ENCODE results near the gene LMO7. TPM values are rescaled to one million over a fixed set of nuclear protein-coding genes. Genes with fewer than 3 reads are reported as not detected.

The LMO7 gene
- total and polyA plus RNA-seq, 11 donors, result 195 to 573 (median 425) TPM

GRCh38 chr13:75813323-75813722 lies 177.2 kb downstream of the LMO7 start:
- Histone ChIP-seq H3K9me3 (no peaks in the 10 kb centered on the region), H3K36me3 (peaks cover 0 to 21% (median under 1%) of the 10 kb centered on the region in 9 donors), H3K27me3 (no peaks in the 10 kb centered on the region), H3K27ac (peak overlapping the region in 10 of 12 donors; percentile 28 to 68 (median 36)), H3K4me3 (peak overlapping the region in 1 of 12 donors; percentile 2), H3K4me1 (peaks cover 0 to 69% (median 37%) of the 10 kb centered on the region in 12 donors)
- intact Hi-C loops (cut with DNase I), result loop anchor here in 2 of 10 donors (5.0 to 10.0 kb wide), 2 partner anchors 116 to 119 kb away; no protein-coding TSS in a partner anchor
- peak; percentile 81 to 92 (median 89) for ATAC-seq
- DNase-seq, result peak in 1 of 5 donors; percentile 40
- WGBS, 4 donors, result 46 to 58% (median 49%) methylated on average over 3 of the region's 3 CpGs
- TF ChIP-seq CTCF (IDR thresholded peaks at IDR 0.05), result no peak
- no peak for TF ChIP-seq POLR2A (IDR thresholded peaks at IDR 0.05)

GRCh38 chr13:75818179-75818967 lies 182.2 kb downstream of the LMO7 start:
- peak overlapping the region in 4 of 12 donors; percentile 12 to 28 (median 20) for H3K27ac ChIP-seq
- WGBS, 4 donors, result 67 to 72% (median 70%) methylated on average over 9 of the region's 9 CpGs

GRCh38 chr13:75818968-75819225 lies 182.8 kb downstream of the LMO7 start:
- peaks cover 0 to 52% (median 19%) of the 10 kb centered on the region in 12 donors for H3K4me1 ChIP-seq
- H3K27ac ChIP-seq, result peak overlapping the region in 3 of 12 donors; percentile 14 to 28 (median 26)

More at GRCh38 chr13:75818179-75818967, 182.2 kb downstream of the LMO7 start:
- ATAC-seq (peak; percentile 23 to 64 (median 38)), DNase-seq (no peak)
- intact Hi-C loops (cut with DNase I), result loop anchor here in 1 of 10 donors (10.0 kb wide), 1 partner anchor 124 kb away; no protein-coding TSS in a partner anchor
- Histone ChIP-seq H3K9me3 (no peaks in the 10 kb centered on the region), H3K4me3 (no peak overlapping the region), H3K4me1 (peaks cover 0 to 52% (median 24%) of the 10 kb centered on the region in 12 donors), H3K27me3 (no peaks in the 10 kb centered on the region), H3K36me3 (peaks cover 0 to 59% (median 16%) of the 10 kb centered on the region in 9 donors)
- TF ChIP-seq POLR2A (IDR thresholded peaks at IDR 0.05), result no peak
- no peak for TF ChIP-seq CTCF (IDR thresholded peaks at IDR 0.05)

More at GRCh38 chr13:75818968-75819225, 182.8 kb downstream of the LMO7 start:
- H3K36me3 ChIP-seq, result peaks cover 0 to 65% (median 22%) of the 10 kb centered on the region in 9 donors
- no peak overlapping the region for H3K4me3 ChIP-seq
- H3K27me3 ChIP-seq, result no peaks in the 10 kb centered on the region
- intact Hi-C loops (cut with DNase I), result loop anchor here in 1 of 10 donors (10.0 kb wide), 1 partner anchor 124 kb away; no protein-coding TSS in a partner anchor
- DNase-seq (no peak), ATAC-seq (no peak)
- 53 to 72% (median 68%) methylated on average over 5 of the region's 5 CpGs for WGBS, 4 donors
- TF ChIP-seq POLR2A (IDR thresholded peaks at IDR 0.05) (no peak), CTCF (IDR thresholded peaks at IDR 0.05) (no peak)
- H3K9me3 ChIP-seq, result no peaks in the 10 kb centered on the region
